ENCODE data around the gene BCAS3. TPM values are rescaled to one million over a fixed set of nuclear protein-coding genes. Genes with fewer than 3 reads are reported as not detected.

BCAS3 gene
- total RNA-seq, 2 donors from 2014 or later, result 12.0 to 15.6 TPM

GRCh38 chr17:61097781-61098180 is 420.1 kb downstream of the BCAS3 start:
- no peak for DNase-seq (ENCODE audit: low spot score)
- Histone ChIP-seq H3K27me3 (no peaks in the 10 kb centered on the region), H3K4me3 (no peak overlapping the region), H3K9me3 (no peaks in the 10 kb centered on the region), H3K4me1 (no peaks in the 10 kb centered on the region), H3K36me3 (no peaks in the 10 kb centered on the region), H3K27ac (no peak overlapping the region)
- no peak for TF ChIP-seq CTCF (IDR thresholded peaks at IDR 0.05)

- TF ChIP-seq CTCF (IDR thresholded peaks at IDR 0.05), result no peak
- H3K27ac ChIP-seq, result no peak overlapping the region
- no peak for DNase-seq (ENCODE audit: low spot score)
- H3K36me3 ChIP-seq, result no peaks in the 10 kb centered on the region
- H3K9me3 ChIP-seq, result no peaks in the 10 kb centered on the region
- no peak overlapping the region for H3K4me3 ChIP-seq
- H3K27me3 ChIP-seq, result no peaks in the 10 kb centered on the region
- H3K4me1 ChIP-seq, result no peaks in the 10 kb centered on the region
These were observed 428.7 kb downstream of the BCAS3 start for GRCh38 chr17:61106354-61106753.

GRCh38 chr17:61116577-61116976 is 438.9 kb downstream of the BCAS3 start:
- Histone ChIP-seq H3K9me3 (peaks cover 0 to 8% of the 10 kb centered on the region in 2 donors), H3K27me3 (no peaks in the 10 kb centered on the region), H3K36me3 (no peaks in the 10 kb centered on the region), H3K4me3 (no peak overlapping the region), H3K4me1 (no peaks in the 10 kb centered on the region), H3K27ac (no peak overlapping the region)
- DNase-seq (ENCODE audit: low spot score), result no peak
- TF ChIP-seq CTCF (IDR thresholded peaks at IDR 0.05), result no peak

GRCh38 chr17:61117983-61118382 is 440.3 kb downstream of the BCAS3 start:
- H3K27me3 ChIP-seq, result no peaks in the 10 kb centered on the region
- no peak overlapping the region for H3K27ac ChIP-seq
- no peak for DNase-seq (ENCODE audit: low spot score)
- peaks cover 0 to 8% of the 10 kb centered on the region in 2 donors for H3K9me3 ChIP-seq
- no peaks in the 10 kb centered on the region for H3K4me1 ChIP-seq
- no peak for TF ChIP-seq CTCF (IDR thresholded peaks at IDR 0.05)
- no peaks in the 10 kb centered on the region for H3K36me3 ChIP-seq
- H3K4me3 ChIP-seq, result no peak overlapping the region

GRCh38 chr17:61118871-61119270 is 441.2 kb downstream of the BCAS3 start:
- no peak for DNase-seq (ENCODE audit: low spot score)
- H3K4me3 ChIP-seq, result no peak overlapping the region
- H3K9me3 ChIP-seq, result peaks cover 0 to 8% of the 10 kb centered on the region in 2 donors
- no peak for TF ChIP-seq CTCF (IDR thresholded peaks at IDR 0.05)
- no peaks in the 10 kb centered on the region for H3K4me1 ChIP-seq
- H3K27me3 ChIP-seq, result no peaks in the 10 kb centered on the region
- H3K27ac ChIP-seq, result no peak overlapping the region
- H3K36me3 ChIP-seq, result no peaks in the 10 kb centered on the region

- Histone ChIP-seq H3K27me3 (no peaks in the 10 kb centered on the region), H3K27ac (no peak overlapping the region), H3K4me1 (no peaks in the 10 kb centered on the region), H3K36me3 (no peaks in the 10 kb centered on the region), H3K9me3 (no peaks in the 10 kb centered on the region), H3K4me3 (no peak overlapping the region)
- no peak for DNase-seq (ENCODE audit: low spot score)
- TF ChIP-seq CTCF (IDR thresholded peaks at IDR 0.05), result no peak
These were observed 444.8 kb downstream of the BCAS3 start for GRCh38 chr17:61122326-61122913.
